ENCODE results near the gene GLIS1. TPM values are rescaled to one million over a fixed set of nuclear protein-coding genes. Genes with fewer than 3 reads are reported as not detected.

GLIS1 gene
- total RNA-seq, 1 experiment from 2014 or later = 0.39 TPM

GRCh38 chr1:53598966-53599365 is 140.0 kb downstream of the GLIS1 start:
- DNase-seq (ENCODE audit: low read depth, low spot score) (no peak), ATAC-seq (no peak)
- no peak overlapping the region for H3K27ac ChIP-seq (ENCODE audit: low read depth, low read length)
- BruUV-seq (replicated peaks) = no TSS peak
- no peak overlapping the region for H3K9ac ChIP-seq (ENCODE audit: low read length)
- no peaks in the 10 kb centered on the region for H3K4me1 ChIP-seq (ENCODE audit: control insufficient read depth in 1 of 2, insufficient read depth in 2 of 2, low read length in 2 of 2)
- no peak for TF ChIP-seq YY1 (IDR thresholded peaks at IDR 0.05; ENCODE audit: extremely low read depth, insufficient replicate concordance, low read depth, low read length)
- TF ChIP-seq, protein P1, sequence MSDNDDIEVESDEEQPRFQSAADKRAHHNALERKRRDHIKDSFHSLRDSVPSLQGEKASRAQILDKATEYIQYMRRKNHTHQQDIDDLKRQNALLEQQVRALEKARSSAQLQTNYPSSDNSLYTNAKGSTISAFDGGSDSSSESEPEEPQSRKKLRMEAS (IDR thresholded peaks at IDR 0.05) = no peak
- TF ChIP-seq CEBPB (IDR thresholded peaks at IDR 0.05; ENCODE audit: low read depth) = no peak
- TF ChIP-seq RAD21 (IDR thresholded peaks at IDR 0.05; ENCODE audit: low read depth) = no peak
- TF ChIP-seq, protein P2, sequence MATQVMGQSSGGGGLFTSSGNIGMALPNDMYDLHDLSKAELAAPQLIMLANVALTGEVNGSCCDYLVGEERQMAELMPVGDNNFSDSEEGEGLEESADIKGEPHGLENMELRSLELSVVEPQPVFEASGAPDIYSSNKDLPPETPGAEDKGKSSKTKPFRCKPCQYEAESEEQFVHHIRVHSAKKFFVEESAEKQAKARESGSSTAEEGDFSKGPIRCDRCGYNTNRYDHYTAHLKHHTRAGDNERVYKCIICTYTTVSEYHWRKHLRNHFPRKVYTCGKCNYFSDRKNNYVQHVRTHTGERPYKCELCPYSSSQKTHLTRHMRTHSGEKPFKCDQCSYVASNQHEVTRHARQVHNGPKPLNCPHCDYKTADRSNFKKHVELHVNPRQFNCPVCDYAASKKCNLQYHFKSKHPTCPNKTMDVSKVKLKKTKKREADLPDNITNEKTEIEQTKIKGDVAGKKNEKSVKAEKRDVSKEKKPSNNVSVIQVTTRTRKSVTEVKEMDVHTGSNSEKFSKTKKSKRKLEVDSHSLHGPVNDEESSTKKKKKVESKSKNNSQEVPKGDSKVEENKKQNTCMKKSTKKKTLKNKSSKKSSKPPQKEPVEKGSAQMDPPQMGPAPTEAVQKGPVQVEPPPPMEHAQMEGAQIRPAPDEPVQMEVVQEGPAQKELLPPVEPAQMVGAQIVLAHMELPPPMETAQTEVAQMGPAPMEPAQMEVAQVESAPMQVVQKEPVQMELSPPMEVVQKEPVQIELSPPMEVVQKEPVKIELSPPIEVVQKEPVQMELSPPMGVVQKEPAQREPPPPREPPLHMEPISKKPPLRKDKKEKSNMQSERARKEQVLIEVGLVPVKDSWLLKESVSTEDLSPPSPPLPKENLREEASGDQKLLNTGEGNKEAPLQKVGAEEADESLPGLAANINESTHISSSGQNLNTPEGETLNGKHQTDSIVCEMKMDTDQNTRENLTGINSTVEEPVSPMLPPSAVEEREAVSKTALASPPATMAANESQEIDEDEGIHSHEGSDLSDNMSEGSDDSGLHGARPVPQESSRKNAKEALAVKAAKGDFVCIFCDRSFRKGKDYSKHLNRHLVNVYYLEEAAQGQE (IDR thresholded peaks at IDR 0.05; ENCODE audit: low read depth) = no peak
- TF ChIP-seq, protein P3, sequence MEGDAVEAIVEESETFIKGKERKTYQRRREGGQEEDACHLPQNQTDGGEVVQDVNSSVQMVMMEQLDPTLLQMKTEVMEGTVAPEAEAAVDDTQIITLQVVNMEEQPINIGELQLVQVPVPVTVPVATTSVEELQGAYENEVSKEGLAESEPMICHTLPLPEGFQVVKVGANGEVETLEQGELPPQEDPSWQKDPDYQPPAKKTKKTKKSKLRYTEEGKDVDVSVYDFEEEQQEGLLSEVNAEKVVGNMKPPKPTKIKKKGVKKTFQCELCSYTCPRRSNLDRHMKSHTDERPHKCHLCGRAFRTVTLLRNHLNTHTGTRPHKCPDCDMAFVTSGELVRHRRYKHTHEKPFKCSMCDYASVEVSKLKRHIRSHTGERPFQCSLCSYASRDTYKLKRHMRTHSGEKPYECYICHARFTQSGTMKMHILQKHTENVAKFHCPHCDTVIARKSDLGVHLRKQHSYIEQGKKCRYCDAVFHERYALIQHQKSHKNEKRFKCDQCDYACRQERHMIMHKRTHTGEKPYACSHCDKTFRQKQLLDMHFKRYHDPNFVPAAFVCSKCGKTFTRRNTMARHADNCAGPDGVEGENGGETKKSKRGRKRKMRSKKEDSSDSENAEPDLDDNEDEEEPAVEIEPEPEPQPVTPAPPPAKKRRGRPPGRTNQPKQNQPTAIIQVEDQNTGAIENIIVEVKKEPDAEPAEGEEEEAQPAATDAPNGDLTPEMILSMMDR (IDR thresholded peaks at IDR 0.05 in 2 of 3, conservative IDR thresholded peaks at IDR 0.05 in 1 of 3; ENCODE audit: borderline replicate concordance in 1 of 3, insufficient read depth in 1 of 3, low read depth in 2 of 3, low read length in 2 of 3) = no peak
- no peak for TF ChIP-seq ZFX (IDR thresholded peaks at IDR 0.05)
- no peak for TF ChIP-seq ELF1 (IDR thresholded peaks at IDR 0.05; ENCODE audit: borderline replicate concordance, low read depth)
- TF ChIP-seq SRF (IDR thresholded peaks at IDR 0.05; ENCODE audit: low read depth) = no peak
- TF ChIP-seq FOSL1 (IDR thresholded peaks at IDR 0.05; ENCODE audit: low read depth) = no peak
- no peak for TF ChIP-seq ZBTB33 (IDR thresholded peaks at IDR 0.05; ENCODE audit: extremely low read depth, insufficient replicate concordance, low read length)
- TF ChIP-seq SIN3A (IDR thresholded peaks at IDR 0.05; ENCODE audit: low read depth) = no peak
- TF ChIP-seq EGR1 (IDR thresholded peaks at IDR 0.05; ENCODE audit: low read depth) = no peak
- no peak for TF ChIP-seq EZH2phosphoT487 (IDR thresholded peaks at IDR 0.05; ENCODE audit: borderline replicate concordance)
- TF ChIP-seq ZNF274 (IDR thresholded peaks at IDR 0.05; ENCODE audit: low read depth, low read length) = no peak
- TF ChIP-seq TCF7L2 (IDR thresholded peaks at IDR 0.05; ENCODE audit: borderline replicate concordance, extremely low read depth, insufficient read depth, insufficient read length) = no peak
- no peak for TF ChIP-seq POLR2AphosphoS5 (IDR thresholded peaks at IDR 0.05; ENCODE audit: low read depth, low read length)
- H3K9me2 ChIP-seq (ENCODE audit: insufficient read depth) = no peaks in the 10 kb centered on the region
- no peak overlapping the region for H3K4me3 ChIP-seq (replicated peaks in 1 of 2; ENCODE audit: low read depth in 1 of 2, low read length in 2 of 2)
- H3K79me2 ChIP-seq (ENCODE audit: insufficient read depth, low read length) = no peaks in the 10 kb centered on the region
- intact Hi-C loops (cut with micrococcal nuclease) = no loop called here
- H2AFZ ChIP-seq (ENCODE audit: low read depth, low read length, poor library complexity, severe bottlenecking) = no peak overlapping the region
- ChIA-PET RAD21 (ENCODE audit: low non-redundant PET in 1 of 2, low total read pairs in 2 of 2, uncharacterized antibody in 2 of 2, unreplicated experiment in 2 of 2) (no interaction called here), POLR2A (no interaction called here), CTCF (no interaction called here)
- no peaks in the 10 kb centered on the region for H4K20me1 ChIP-seq (ENCODE audit: insufficient read depth)
- H3K36me3 ChIP-seq (ENCODE audit: control insufficient read depth in 1 of 2, insufficient read depth in 2 of 2, low read length in 2 of 2) = no peaks in the 10 kb centered on the region
- H3K9me3 ChIP-seq (ENCODE audit: control insufficient read depth in 1 of 2, insufficient read depth in 1 of 2, low read depth in 1 of 2, low read length in 2 of 2) = no peaks in the 10 kb centered on the region
- H3K27me3 ChIP-seq (ENCODE audit: insufficient read depth, low read length) = no peaks in the 10 kb centered on the region
- H3K4me2 ChIP-seq (ENCODE audit: low read length) = no peak overlapping the region
